ENCODE measurements around the gene PRR15L.
A peak's percentile ranks its signal among the peaks of the same experiment; 100 is the strongest.

The PRR15L gene

GRCh38 chr17:47907932-47908562 lies 49.6 kb downstream of the PRR15L start:
- no peak for DNase-seq

GRCh38 chr17:47906443-47906842 lies 51.2 kb downstream of the PRR15L start:
- no peak for DNase-seq

GRCh38 chr17:47905221-47905733 lies 52.4 kb downstream of the PRR15L start:
- DNase-seq = peak in 43 of 51 donors; percentile 12 to 80 (median 57)

- DNase-seq = no peak
Observed at GRCh38 chr17:47902039-47902744, 55.5 kb downstream of the PRR15L start.

Measured in hypothalamus (tissue), 51 donors.